ENCODE measurements around the gene TNFSF10.

TNFSF10 gene

DNA sequence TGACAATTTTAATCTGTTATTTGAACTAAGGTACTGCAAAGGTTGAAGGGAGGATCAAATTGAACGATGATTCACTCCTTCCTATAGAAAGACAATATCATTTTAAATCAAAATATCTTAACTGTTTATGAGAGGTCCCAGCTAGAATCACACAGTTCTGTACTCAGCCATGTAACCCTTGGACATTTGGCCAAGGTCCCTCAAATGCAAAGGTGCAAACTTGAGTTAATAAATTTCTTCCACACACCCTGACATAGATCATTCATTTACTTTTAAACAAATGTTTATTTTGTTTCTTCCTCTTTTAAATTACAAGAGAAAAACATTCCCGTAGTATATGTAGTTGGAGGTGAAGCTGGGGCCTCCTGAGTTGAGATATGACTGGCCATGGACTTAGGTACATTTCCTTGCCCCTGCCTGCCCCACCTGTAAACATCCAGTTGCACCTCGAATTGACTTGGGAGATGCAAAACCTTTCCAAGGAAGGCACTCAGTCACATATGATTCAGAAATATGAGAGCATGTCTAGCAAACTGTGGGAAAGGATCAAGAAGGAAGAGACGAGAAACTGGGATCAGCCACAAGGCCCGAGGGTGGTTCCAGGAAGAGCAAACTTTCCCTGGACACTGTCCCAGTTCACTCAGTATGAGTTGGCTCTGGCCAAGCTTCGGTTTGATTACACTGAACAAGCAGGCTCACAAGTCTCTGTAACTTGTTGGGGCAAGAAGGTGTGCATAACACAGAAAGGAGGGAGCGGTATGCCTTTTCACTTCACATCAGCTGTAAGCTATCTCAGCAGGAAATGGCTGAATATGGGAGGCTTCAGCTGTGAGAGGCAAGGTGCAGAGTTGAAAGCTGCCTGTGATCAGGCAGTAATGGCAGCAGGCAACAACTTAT lies 6.7 kb downstream of the TNFSF10 start:
- DNase-seq (ENCODE audit: low read depth), result no peak

DNA sequence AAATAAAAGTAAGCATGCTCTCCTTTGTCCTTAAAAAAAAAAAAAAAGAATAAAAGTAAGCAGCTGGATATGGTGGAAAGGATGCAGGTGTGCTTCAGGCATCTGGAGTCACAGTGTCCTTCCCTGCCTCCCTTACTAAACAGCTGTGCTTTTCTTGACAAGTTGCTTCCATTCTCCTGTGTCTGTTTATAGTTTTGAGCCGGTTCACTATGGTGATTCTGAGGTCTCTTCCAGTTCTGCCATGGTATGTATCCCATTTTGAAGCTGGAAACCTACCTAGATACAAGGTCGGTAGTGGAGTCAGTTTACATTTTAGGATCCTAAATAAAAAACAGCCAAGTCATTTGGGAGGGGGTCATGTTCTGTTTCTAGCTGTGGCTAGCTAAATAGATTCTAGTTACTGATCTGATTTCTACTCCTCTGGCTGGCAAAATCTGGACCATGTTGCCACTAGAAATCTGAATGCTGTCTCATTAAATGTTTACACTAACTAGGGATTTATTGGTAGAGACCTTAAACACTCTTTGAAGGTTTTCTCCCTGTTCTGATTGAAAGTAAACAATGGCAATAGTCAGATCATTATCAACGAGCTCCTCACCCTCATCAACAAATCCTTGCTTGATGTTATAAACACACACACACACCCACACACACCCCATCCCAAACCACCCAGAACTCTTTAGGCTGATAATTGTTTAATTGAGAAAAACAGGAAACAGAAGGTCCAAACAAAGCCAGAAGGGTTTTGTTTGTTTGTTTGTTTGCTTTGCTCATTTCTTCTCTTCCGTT lies 7.9 kb downstream of the TNFSF10 start:
- DNase-seq (ENCODE audit: low read depth), result no peak

DNA sequence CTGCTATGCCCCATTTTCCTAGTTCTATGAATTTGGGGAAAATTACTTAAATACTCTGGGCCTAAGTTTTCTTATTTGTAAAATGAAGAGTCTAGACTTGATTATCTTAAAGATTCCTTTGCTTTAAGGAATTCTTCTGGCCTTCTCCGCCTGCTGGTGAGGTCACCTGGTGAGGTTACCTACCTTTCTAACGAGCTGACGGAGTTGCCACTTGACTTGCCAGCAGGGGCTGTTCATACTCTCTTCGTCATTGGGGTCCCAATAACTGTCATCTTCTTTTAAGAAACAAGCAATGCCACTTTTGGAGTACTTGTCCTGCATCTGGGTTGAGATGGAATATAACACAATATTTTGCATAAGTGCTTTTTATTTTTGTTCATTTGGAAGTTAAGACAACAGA lies 8.6 kb downstream of the TNFSF10 start:
- DNase-seq (ENCODE audit: low read depth), result no peak

DNA sequence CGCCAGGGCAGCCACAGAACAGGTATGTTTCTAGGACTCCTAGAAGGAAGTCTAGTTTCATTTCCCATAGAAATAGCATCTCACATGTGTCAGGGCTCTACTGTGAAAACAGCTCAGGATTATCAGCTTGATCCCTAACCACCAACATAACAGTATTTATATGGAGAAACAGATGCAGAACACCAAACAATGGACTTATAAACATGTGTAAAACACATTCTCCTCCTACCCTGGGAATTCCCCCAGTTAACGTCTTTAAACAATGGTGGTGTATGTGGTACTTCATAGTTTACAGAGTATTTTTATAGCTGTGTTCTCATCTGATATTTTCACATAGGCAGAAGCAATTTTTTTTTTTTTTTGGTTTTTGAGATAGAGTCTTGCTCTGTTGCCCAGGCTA lies 9.7 kb downstream of the TNFSF10 start:
- no peak for DNase-seq (ENCODE audit: low read depth)

DNA sequence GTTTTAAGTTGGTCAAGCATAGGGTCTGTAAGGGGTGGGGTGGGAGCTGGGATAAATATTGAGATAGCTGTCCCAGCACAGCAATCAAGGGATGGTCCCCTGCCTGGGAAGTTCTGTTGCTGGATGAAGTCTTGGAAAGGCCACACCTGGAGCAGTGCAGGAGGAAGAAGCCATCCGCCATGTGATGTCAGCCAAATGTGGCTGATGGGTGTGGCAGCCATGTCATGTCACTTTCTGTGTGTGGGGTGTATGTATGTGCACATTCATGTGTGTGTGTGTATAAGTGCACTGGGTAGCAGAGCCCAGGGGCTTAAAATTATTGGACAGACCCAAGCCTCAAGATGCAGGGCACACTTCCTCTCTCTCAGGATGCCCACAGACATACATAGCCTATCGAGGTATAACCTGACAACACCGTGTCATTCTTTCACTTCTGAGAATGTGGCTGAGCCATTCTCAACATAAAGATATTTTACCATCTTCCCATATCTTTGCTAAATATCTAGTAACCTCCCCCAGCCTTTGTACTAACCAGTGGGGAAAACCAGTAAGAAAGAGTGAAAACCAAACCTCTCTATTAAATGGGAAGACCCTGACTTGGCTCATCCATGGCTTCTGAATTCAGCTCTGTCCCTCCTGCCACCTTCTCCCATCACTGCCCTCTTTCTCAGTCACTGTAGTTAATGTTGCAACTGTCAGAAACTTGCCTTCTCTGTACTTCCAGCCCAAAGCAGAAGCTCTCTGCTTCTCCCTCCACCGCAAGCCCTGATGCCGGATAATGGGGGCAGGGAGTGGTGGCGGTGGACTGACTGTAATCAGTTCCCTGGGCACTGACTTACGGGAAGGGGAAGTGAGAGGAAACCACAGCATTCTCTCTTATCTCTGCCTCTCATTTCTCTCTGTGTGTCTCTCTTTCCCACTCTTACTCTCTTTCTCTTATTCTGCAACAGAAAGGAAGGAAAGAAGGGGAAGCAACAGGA lies 11.2 kb downstream of the TNFSF10 start:
- DNase-seq (ENCODE audit: low read depth), result no peak

DNA sequence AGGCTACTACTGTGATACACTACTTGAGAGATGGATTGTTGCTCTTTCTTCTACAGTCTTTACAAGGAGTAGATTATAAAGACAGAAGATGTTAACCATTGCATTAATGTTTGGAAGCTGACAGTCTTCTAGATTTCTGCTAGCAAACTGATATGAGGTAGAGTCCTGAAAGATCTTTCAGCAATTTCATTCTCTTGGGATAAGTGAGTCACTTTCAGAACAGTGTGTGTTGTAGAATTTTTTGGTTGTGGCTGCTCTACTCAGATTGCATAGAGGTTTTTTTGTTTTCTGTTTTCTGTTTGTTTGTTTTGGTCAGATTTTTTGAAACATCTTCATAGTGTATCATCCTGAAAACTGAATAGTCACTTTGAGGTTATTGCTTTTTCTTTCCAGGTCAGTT lies 17.1 kb downstream of the TNFSF10 start:
- DNase-seq (ENCODE audit: low read depth), result no peak

DNA sequence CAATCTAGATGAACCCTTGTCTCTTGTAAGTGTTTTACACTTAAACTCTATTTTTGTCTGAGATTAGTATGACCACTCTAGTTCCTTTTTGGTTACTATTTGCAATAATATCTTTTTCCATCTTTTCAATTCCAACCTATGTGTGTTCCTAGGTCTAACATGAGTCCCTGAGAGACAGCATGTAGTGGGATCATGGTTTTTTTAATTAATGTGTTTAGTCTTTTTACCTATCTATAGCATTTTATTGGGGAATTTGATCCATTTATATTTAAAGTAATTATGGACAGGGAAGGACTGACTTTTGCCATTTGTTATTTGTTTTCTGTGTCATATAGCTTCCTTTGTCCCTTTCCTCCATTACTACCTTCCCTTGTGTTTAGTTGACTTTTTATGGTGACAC lies 21.7 kb downstream of the TNFSF10 start:
- DNase-seq (ENCODE audit: low read depth), result no peak

DNA sequence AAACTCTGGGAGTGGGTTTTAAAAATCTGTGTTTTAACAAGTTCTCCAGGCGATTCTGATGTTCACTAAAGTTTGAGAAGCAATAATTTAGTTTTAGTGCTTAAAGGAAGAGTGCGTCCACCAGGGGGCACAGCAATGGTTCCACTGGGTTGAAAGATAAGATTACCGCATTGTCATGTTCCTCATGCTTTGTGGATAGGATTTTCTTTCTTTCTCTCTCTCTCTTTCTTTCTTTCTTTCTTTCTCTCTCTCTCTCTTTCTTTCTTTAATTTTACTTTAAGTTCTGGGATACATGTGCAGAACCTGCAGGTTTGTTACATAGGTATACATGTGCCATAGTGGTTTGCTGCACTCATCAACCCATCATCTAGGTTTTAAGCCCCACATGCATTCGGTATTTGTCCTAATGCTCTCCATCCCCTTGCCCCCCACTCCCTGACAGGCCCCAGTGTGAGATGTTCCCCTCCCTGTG lies 33.0 kb downstream of the TNFSF10 start:
- peak; percentile 38 for DNase-seq (ENCODE audit: low read depth)

DNA sequence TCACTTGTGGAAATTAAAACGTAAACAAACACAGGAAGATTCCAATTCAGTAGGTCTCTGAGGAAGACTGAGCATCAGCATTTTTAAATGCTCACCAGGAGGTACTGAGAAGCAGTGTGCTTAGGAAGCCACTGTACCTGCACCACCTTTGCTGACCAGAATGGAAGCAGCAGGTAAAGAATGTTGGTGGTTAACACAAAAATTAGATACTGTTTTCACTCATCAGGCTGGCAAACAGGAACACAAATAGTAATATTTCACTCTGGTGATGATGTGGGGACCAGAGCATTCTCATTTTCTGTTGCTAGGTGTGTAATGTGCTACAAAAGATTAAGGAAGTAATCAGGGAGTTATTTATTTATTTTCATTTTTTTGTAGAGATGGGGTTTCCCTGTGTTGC lies 45.1 kb downstream of the TNFSF10 start:
- no peak for DNase-seq (ENCODE audit: low read depth)

DNA sequence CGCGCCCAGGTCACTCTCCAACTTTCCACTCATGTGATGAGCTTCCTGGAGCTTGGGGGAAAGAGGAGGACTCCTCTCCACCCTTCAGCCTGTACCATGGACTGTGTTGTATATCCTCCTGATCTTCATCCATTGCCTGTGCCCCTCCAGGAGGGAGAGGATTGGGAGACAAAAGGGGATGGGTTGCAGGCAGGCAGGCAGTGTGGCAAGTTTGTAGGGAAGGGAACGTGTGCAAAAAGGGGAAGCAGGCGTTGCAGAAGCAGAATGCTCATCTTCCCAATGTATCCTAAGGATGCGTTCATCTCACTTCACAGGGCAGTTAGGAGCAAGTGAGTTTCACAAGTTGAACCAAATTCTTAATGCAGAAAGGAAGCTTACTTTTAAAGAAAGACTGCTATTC lies 46.9 kb downstream of the TNFSF10 start:
- no peak for DNase-seq (ENCODE audit: low read depth)

DNA sequence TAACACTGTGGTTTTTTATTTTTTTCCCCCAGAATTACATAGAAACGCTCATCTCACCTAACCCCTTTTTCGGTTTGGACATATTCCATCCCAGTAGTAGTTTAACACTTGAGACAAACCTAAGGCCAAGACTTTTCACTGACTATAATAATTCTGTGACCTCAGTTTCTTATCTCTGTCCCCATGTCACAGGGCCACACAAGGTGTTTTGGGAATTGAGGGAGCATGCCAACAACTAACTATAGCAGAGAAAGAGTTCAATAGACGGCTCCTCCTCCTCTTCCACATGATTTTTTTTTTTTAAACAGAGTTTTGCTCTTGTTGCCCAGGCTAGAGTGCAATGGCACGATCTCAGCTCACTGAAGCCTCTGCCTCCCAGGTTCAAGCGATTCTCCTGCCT lies 47.5 kb downstream of the TNFSF10 start:
- DNase-seq (ENCODE audit: low read depth), result no peak

DNA sequence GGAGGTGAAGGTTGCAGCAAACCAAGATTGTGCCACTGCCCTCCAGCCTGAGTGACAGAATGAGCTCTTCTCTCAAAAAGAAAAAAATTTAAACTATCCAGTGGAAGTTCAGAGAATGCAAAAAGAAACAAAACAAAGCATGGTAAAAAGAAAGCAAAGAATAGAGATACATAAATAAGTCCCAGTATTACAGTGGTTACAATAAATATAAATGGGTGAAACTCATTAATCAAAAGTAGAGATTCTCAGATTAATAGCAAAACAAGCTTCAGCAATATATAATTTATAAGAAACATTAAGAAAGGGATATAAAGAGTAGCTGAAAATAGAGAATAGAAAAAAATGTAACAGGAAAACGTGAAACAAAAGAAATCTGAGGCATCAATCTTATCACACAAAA lies 51.3 kb downstream of the TNFSF10 start:
- no peak for DNase-seq (ENCODE audit: low read depth)

DNA sequence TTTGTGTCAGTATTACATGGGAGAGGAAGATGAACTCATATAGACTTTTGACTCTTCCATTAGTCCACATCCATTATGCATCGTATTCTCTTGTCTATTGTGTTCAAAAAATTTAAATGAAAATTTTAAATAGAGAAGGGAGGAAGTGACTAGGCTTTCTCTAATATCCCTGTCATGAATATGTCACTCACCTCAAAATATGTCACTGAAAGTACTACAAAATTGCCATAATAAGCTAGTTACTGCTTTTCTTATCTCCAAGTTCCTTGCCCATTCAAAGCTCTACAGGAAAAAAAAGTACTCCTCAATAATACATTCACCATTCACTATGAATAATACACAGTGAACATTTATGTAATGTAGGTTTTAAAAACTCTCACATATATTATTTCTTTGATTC lies 52.6 kb downstream of the TNFSF10 start:
- DNase-seq (ENCODE audit: low read depth), result no peak

DNA sequence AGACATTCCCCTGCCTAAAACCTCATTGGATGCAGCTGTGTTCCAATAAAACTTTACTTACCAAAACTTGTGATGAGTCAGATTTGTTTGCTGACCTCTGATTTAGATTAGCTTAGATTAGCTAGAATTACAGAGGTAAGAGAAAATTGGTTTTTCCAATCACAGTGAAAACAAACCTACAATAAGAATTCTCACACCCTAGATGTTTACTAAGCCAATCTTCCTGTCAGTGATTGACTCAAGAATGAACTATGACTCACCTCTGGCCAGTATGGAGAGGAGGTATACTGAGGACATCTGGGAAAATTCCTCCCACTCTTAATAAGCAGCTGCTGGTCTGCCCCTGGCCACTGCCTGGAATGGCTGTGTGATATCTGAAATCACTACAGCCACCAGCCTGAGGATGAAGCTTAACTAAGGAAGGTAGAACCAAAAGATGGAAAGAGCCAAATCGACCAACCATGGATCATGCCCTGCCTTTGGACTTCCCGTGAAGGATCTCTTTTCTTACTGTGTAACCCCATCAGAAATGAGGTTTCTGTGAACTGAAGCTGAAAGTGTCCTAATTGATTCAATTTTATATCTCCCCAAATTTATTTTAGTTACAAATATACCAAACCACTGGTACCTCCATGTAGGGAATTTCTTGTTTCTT lies 55.9 kb downstream of the TNFSF10 start:
- peak; percentile 54 for DNase-seq (ENCODE audit: low read depth)

DNA sequence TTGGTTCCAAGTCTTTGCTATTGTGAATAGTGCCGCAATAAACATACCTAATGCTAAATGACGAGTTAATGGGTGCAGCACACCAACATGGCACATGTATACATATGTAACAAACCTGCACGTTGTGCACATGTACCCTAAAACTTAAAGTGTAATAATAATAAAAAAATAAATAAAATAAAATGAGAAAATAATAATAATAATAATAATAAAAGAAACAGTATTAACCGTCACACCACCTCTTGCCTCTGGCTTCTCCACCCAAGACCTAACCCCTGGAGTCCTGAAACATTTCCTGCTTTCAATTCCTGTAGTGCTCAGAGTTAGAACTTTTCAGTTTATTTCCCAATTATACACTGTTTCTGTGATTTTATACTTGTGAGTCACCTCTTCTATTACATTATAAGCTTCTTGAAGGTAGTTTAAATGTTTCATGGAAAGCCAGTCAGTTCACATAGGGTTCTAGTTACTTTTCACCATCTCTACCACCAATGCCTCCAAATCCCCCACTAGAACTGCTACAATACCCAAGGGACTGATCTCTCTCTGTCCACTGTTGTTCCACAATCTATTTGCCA lies 56.6 kb downstream of the TNFSF10 start:
- DNase-seq (ENCODE audit: low read depth), result no peak

DNA sequence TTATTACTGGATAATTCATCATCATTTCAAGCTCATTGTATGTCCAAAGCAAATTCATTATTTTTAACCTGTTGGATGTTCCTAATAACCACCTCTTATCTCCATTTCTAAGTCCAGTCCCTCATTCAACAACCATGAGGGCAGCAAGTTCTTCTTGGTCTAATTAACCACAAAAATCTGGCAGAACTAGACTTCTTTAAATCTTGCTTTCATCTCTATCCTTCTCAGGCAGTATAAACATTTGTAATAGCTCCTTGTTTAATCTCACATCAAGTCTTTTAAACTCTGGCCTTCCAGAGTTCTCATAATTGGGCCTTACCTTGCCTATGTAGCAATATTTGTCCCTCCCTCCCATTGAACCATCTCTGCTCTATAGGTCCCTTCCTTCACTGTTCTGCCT lies 57.9 kb downstream of the TNFSF10 start:
- no peak for DNase-seq (ENCODE audit: low read depth)

DNA sequence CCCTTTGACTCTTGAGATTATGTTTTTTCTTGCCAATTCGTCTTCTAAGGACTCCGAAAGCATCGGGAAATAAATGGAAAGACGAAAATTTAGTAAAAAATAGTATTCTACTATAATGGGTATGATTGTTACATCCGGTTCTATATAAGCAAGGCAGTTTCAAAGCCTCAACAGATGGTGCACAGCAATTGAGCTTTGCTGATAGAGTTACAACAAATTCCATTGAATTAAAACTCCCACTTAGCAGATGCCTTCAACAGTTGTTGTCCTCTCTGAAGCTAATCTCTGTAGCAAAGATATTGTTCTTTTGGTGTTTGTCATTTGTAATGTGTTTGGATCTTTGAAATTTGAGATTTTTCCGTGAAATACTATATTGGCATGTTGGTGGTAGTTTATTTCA lies 58.9 kb downstream of the TNFSF10 start:
- no peak for DNase-seq (ENCODE audit: low read depth)

DNA sequence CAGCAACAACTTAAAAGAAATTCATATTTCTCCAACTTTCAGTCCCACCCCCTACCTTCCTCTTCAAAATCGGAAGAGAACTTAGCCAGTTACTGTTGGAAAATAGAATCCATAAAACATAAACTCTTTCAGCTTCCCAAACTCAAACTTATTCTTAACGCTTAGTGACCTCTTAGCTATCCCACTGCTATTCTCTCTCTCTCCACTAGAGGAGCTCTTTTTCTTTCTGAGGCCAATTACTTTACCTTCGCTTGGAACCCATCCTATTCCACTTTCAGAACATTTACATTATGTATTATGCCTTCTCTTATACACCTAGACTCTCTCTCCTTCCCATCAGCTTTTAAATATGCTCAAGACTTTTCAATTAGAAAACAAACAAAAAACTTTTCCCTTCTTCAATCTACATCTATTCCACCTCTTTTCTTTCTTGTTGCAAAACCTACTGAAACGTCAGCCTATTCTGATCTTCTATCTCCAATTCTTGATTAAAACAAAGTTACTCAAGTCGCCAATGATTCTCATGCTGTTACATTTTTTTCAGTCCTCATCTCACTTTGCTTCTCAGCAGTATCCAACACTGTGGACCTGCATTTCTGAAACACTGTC lies 61.6 kb downstream of the TNFSF10 start:
- no peak for DNase-seq (ENCODE audit: low read depth)

DNA sequence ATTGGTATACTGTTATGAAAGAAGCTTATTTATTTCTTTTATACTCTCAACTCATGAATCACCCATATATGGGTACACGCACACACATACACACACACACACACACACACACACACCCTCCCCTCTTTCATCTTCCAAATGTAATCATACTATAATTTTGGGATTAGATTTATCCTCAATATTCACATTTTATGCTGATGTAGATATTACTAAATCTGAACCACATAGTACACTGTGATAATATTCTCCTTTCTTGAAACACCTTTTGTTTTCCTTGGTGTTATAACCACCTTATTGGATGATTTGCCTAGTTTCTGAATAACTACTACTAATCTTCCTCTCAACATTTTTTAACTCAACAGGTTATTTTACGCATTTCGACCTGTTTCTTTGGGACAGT lies 66.8 kb downstream of the TNFSF10 start:
- no peak for DNase-seq (ENCODE audit: low read depth)

Measured in HS-27A (cell line).